Measurements from ENCODE around the gene UROD.
"Not testable (repeated sequence)": the region's sequence is repeated elsewhere in the genome, so short reads cannot be mapped to it uniquely, and the experiment has no call there.

DNA sequence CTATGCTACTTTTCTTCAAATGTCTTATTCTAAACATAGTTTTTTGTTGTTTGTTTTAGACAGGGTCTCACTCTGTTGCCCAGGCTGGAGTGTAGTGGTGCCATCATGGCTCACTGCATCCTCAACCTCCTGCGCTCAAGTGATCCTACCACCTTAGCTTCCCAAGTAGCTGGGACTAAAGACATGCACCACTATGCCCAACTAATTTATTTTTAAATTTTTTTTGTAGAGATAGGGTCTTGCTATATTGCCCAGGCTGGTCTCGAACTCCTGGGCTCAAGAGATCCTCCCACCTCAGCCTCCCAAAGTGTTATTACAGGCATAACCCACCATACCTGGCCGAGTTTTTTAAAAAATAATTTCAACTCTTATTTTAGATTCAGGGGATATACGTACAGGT lies 50.4 kb downstream of the UROD start:
- not testable (repeated sequence) for TF ChIP-seq JUN, TP53 (CRISPR knock-in tag; IDR thresholded peaks at IDR 0.05)
- TF ChIP-seq, protein P1, sequence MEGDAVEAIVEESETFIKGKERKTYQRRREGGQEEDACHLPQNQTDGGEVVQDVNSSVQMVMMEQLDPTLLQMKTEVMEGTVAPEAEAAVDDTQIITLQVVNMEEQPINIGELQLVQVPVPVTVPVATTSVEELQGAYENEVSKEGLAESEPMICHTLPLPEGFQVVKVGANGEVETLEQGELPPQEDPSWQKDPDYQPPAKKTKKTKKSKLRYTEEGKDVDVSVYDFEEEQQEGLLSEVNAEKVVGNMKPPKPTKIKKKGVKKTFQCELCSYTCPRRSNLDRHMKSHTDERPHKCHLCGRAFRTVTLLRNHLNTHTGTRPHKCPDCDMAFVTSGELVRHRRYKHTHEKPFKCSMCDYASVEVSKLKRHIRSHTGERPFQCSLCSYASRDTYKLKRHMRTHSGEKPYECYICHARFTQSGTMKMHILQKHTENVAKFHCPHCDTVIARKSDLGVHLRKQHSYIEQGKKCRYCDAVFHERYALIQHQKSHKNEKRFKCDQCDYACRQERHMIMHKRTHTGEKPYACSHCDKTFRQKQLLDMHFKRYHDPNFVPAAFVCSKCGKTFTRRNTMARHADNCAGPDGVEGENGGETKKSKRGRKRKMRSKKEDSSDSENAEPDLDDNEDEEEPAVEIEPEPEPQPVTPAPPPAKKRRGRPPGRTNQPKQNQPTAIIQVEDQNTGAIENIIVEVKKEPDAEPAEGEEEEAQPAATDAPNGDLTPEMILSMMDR (IDR thresholded peaks at IDR 0.05) = not testable (repeated sequence)
- TF ChIP-seq, protein P2, sequence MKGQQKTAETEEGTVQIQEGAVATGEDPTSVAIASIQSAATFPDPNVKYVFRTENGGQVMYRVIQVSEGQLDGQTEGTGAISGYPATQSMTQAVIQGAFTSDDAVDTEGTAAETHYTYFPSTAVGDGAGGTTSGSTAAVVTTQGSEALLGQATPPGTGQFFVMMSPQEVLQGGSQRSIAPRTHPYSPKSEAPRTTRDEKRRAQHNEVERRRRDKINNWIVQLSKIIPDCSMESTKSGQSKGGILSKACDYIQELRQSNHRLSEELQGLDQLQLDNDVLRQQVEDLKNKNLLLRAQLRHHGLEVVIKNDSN (CRISPR knock-in tag; IDR thresholded peaks at IDR 0.05) = not testable (repeated sequence)
- TF ChIP-seq, protein P3, sequence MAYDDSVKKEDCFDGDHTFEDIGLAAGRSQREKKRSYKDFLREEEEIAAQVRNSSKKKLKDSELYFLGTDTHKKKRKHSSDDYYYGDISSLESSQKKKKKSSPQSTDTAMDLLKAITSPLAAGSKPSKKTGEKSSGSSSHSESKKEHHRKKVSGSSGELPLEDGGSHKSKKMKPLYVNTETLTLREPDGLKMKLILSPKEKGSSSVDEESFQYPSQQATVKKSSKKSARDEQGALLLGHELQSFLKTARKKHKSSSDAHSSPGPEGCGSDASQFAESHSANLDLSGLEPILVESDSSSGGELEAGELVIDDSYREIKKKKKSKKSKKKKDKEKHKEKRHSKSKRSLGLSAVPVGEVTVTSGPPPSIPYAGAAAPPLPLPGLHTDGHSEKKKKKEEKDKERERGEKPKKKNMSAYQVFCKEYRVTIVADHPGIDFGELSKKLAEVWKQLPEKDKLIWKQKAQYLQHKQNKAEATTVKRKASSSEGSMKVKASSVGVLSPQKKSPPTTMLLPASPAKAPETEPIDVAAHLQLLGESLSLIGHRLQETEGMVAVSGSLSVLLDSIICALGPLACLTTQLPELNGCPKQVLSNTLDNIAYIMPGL (CRISPR knock-in tag; IDR thresholded peaks at IDR 0.05) = not testable (repeated sequence)
